Measurements from ENCODE around the gene TRAPPC12. TPM values are rescaled to one million over a fixed set of nuclear protein-coding genes. Genes with fewer than 3 reads are reported as not detected.

Gene TRAPPC12
- total RNA-seq, 1 experiment from 2014 or later = 86.0 TPM

- TF ChIP-seq, protein P1, sequence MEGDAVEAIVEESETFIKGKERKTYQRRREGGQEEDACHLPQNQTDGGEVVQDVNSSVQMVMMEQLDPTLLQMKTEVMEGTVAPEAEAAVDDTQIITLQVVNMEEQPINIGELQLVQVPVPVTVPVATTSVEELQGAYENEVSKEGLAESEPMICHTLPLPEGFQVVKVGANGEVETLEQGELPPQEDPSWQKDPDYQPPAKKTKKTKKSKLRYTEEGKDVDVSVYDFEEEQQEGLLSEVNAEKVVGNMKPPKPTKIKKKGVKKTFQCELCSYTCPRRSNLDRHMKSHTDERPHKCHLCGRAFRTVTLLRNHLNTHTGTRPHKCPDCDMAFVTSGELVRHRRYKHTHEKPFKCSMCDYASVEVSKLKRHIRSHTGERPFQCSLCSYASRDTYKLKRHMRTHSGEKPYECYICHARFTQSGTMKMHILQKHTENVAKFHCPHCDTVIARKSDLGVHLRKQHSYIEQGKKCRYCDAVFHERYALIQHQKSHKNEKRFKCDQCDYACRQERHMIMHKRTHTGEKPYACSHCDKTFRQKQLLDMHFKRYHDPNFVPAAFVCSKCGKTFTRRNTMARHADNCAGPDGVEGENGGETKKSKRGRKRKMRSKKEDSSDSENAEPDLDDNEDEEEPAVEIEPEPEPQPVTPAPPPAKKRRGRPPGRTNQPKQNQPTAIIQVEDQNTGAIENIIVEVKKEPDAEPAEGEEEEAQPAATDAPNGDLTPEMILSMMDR (conservative IDR thresholded peaks at IDR 0.05) = no peak
- no peaks in the 10 kb centered on the region for H3K79me1 ChIP-seq (ENCODE audit: insufficient read depth, low read depth, low read length, poor library complexity, severe bottlenecking)
- no peak overlapping the region for H2BK12ac ChIP-seq (ENCODE audit: insufficient read length, low read depth, low read length)
- no peak overlapping the region for H2BK20ac ChIP-seq (ENCODE audit: low read depth, low read length, poor library complexity, severe bottlenecking)
- no peaks in the 10 kb centered on the region for H3K23me2 ChIP-seq (ENCODE audit: insufficient read length, low read depth, low read length, poor library complexity, severe bottlenecking)
- no peak overlapping the region for H2AK5ac ChIP-seq (ENCODE audit: insufficient read length, low read length)
- H4K91ac ChIP-seq (ENCODE audit: insufficient read length, low read depth, low read length) = no peak overlapping the region
- no peaks in the 10 kb centered on the region for H3K4me1 ChIP-seq (ENCODE audit: insufficient read depth, low read length)
- H4K8ac ChIP-seq (replicated peaks; ENCODE audit: insufficient read length, low read depth, low read length) = no peak overlapping the region
- H3K27me3 ChIP-seq (ENCODE audit: insufficient read depth, low read length) = no peaks in the 10 kb centered on the region
- no peak overlapping the region for H3K9ac ChIP-seq (ENCODE audit: extremely low read depth, insufficient read length, low read length)
- no peak overlapping the region for H3T11ph ChIP-seq (ENCODE audit: low read length)
- H2AFZ ChIP-seq (ENCODE audit: low read length) = no peak overlapping the region
- H3K23ac ChIP-seq (ENCODE audit: insufficient read length, low read depth, low read length) = no peak overlapping the region
- no peaks in the 10 kb centered on the region for H3K4me1 Mint-ChIP-seq
- no peak overlapping the region for H3K18ac ChIP-seq (ENCODE audit: insufficient read length, low read depth, low read length)
- no peak overlapping the region for H3K14ac ChIP-seq (ENCODE audit: insufficient read depth, low read length)
- H3K56ac ChIP-seq (ENCODE audit: insufficient read length, low read depth, low read length) = no peak overlapping the region
- H3K9me3 ChIP-seq (ENCODE audit: control insufficient read depth, low read depth, low read length) = no peaks in the 10 kb centered on the region
- H3K27ac Mint-ChIP-seq = no peak overlapping the region
- no peak overlapping the region for H3K4me2 ChIP-seq (ENCODE audit: insufficient read depth, insufficient read length, low read length)
- no peak overlapping the region for H2BK15ac ChIP-seq (ENCODE audit: low read depth, low read length)
- no peaks in the 10 kb centered on the region for H3K79me2 ChIP-seq (ENCODE audit: insufficient read depth, low read length)
- no peaks in the 10 kb centered on the region for H3K9me3 Mint-ChIP-seq
- H3K27ac ChIP-seq (ENCODE audit: insufficient read length, low read depth, low read length) = no peak overlapping the region
- no peak for DNase-seq
- H3K27me3 Mint-ChIP-seq (ENCODE audit: low read depth) = no peaks in the 10 kb centered on the region
- no peaks in the 10 kb centered on the region for H4K20me1 ChIP-seq (ENCODE audit: control insufficient read depth, insufficient read depth, insufficient read length)
- no peak overlapping the region for H3K4me3 Mint-ChIP-seq
- no peak overlapping the region for H4K5ac ChIP-seq (ENCODE audit: insufficient read length, low read depth, low read length)
- no peak overlapping the region for H2BK5ac ChIP-seq (ENCODE audit: insufficient read length, low read length)
- no peak overlapping the region for H2BK120ac ChIP-seq (ENCODE audit: low read depth, low read length, poor library complexity, severe bottlenecking)
- H3K36me3 Mint-ChIP-seq (ENCODE audit: insufficient read depth in 1 of 3, low read depth in 3 of 3) = peaks cover 16 to 33% (median 16%) of the 10 kb centered on the region in 3 experiments
- WGBS (ENCODE audit: extremely low coverage, insufficient read length, low lambda C conversion rate) = no CpG with 5 or more reads among the region's 10 CpGs
- no peak overlapping the region for H3K4ac ChIP-seq (ENCODE audit: low read depth, low read length)
Measured at GRCh38 chr2:3340144-3340543, 39.4 kb upstream of the TRAPPC12 start.

Measured in H9 (cell line).